Omental fat pad (tissue), 4 donors: Measurements from ENCODE around the gene NOL8. TPM values are rescaled to one million over a fixed set of nuclear protein-coding genes. Genes with fewer than 3 reads are reported as not detected.

ENCODE experiments used
- ATAC-seq: fragments of 150-250 bp; one replicate; pipeline ENCODE4 v1.9.1; 2016; ENCODE audit warnings: mild to moderate bottlenecking, moderate library complexity; ENCODE audit not compliant: low FRiP score
- DNase-seq: peaks from one replicate; pipeline ENCODE4 v3.0.0-alpha.2; 2019; ENCODE audit warnings: low spot score
- CTCF ChIP-seq, 3 donors: fragments of 450-650 bp; IDR thresholded peaks; one replicate each; pipeline ENCODE4 v1.5.1; 2016 to 2017; ENCODE audit warnings: antibody characterized with exemption in 3 of 3, mild to moderate bottlenecking in 3 of 3, moderate library complexity in 2 of 3
- total RNA-seq, 4 donors: library from RNA; depleted of rRNA; stranded (reverse); fragments of >200 nt; gene quantifications; one replicate each; pipeline ENCODE4 v1.1.0, GENCODE V29; 2016

Gene NOL8
- total RNA-seq, 4 donors from 2014 or later = 25.2 to 49.1 (median 34.7) TPM

GRCh38 chr9:92275541-92275940, 49.6 kb downstream of the NOL8 start:
- TF ChIP-seq CTCF (IDR thresholded peaks at IDR 0.05) = no peak
- ATAC-seq = no peak
- DNase-seq = no peak

- no peak for TF ChIP-seq CTCF (IDR thresholded peaks at IDR 0.05)
- DNase-seq (no peak), ATAC-seq (no peak)
Measured at GRCh38 chr9:92270511-92270910, 54.6 kb downstream of the NOL8 start.

DNA sequence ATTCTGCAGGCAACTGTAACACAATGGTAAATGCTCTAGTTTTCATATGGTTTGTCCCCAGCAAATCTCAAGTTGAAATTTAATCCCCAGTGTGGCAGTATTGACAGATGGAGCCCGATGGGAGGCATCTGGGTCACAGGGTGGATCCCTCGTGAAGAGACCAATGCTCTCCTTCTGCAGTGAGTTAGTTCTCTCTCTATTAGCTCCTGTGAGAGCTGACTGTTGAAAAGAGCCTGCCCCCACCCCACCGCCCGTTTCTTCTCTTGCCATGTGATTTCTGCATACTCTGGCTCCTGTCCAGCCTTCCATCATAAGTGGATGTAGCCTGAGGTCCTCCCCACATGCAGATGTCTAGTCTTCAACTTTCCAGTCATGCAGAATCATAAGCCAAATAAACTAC, 58.7 kb downstream of the NOL8 start:
- ATAC-seq (no peak), DNase-seq (no peak)
- no peak for TF ChIP-seq CTCF (IDR thresholded peaks at IDR 0.05)

- TF ChIP-seq CTCF (IDR thresholded peaks at IDR 0.05) = no peak
- no peak for ATAC-seq
- no peak for DNase-seq
Measured at GRCh38 chr9:92265154-92265553, 60.0 kb downstream of the NOL8 start.

DNA sequence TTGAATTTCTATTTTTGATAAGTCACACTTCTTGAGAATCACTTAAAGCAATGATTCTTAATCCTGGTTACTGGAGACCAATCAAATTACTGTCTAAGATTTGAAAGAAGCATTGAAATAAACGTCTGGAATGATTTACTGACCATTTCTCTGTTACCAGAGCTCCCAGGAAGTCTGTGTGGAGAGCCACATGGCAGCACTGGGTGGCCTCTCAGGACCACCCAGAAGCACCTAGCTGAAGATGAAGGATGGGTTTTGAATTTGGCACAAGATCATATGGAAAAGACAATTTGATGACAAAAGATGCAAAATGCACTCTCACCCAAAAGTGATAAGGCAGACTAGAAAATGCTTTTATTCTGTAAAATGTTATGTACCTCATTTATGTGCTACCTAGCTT, 62.0 kb downstream of the NOL8 start:
- DNase-seq (no peak), ATAC-seq (no peak)
- TF ChIP-seq CTCF (IDR thresholded peaks at IDR 0.05) = no peak

- DNase-seq (no peak), ATAC-seq (no peak)
- no peak for TF ChIP-seq CTCF (IDR thresholded peaks at IDR 0.05)
Measured at GRCh38 chr9:92257327-92257726, 67.8 kb downstream of the NOL8 start.

DNA sequence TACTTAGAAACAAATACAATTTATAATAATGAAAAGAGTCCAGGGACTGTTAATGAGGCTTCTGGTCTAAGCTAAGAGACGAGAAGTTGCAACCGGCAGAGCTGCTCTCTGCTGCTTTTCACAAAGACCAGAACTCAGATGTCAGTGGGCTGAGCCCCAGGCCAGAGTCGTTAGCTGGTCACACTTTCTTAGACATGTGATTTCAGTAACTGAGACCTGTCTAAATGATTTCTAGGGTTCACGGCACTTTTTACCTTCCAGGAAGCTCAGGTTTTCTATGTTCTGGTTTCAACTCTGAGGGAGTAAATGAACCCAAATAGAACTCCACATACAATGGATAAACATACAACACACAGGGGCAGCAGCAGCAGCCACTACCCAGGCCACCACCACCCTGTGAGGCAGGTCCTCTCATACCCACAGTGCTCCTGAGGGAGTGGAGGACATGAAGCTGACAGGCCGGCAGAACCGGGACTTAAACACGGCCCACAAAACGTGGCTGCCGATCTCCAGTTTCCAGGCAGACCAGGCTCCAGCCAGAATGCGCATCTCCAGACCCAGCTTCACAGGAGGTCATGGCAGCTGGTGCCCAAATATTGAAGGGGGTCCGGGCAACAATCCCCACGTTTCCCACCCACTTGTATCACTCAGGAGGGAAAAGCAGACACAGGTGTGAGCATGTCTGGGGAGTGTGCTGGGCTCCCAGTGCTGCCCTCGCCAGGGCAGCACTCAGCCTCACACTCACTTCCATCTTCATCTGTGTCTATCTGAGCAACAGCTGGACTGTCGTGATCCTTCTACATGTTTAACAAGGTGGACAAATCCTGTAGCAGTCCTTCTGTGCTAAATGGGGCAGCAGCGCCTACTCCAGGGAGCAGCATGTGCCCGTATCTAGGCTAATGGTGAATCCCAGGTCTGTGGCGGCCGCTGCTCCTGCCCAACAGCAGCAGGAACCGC, 70.5 kb downstream of the NOL8 start:
- ATAC-seq = no peak
- no peak for DNase-seq
- TF ChIP-seq CTCF (IDR thresholded peaks at IDR 0.05) = no peak
